Limb (tissue), 2 donors: ENCODE results near the gene KRIT1.

ENCODE experiments used
- DNase-seq, 2 donors: peaks; one replicate each; pipeline ENCODE4 v3.0.0-alpha.2; 2016; ENCODE audit errors: extremely low spot score in 2 of 2

The KRIT1 gene

GRCh38 chr7:92155108-92155739 is 90.5 kb downstream of the KRIT1 start:
- no peak for DNase-seq

- no peak for DNase-seq
Observed at GRCh38 chr7:92150450-92151017, 95.2 kb downstream of the KRIT1 start.

DNA sequence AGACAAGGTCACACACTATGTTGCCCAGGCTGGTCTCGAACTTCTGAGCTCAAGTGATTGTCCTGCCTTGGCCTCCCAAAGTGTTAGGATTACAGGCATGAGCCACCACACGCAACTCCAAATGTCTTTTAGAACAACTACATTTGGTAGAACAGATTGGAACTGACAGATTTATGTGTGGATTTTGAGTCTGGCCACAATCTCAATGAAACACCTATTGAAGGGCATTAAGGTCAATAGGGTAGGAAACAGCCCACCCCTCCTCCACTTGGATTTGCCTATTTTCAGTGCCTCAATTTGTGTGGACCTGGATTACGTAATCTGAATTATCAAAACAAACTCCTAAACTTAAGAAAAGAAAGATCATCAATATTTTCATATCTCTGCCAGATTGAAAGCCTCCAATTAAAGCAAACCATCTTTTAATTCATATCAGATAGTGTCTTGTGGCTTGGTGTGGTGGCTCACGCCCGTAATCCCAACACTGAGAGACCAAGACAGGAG is 95.9 kb downstream of the KRIT1 start:
- DNase-seq, result no peak
